AML-193 (cell line): ENCODE measurements around the gene ALS2.
"Not testable (repeated sequence)": the region's sequence is repeated elsewhere in the genome, so short reads cannot be mapped to it uniquely, and the experiment has no call there.

Source experiments
- DNase-seq, 2 experiments: peaks; one replicate each; lab custom pipeline; 2025; lab: John Stamatoyannopoulos, UW

The ALS2 gene

GRCh38 chr2:201793631-201794030, 12.9 kb upstream of the ALS2 start:
- no peak for DNase-seq

- DNase-seq: no peak
Measured at GRCh38 chr2:201790989-201791388, 10.3 kb upstream of the ALS2 start.

- no peak for DNase-seq
Measured at GRCh38 chr2:201790291-201790690, 9.6 kb upstream of the ALS2 start.

- no peak for DNase-seq
Measured at GRCh38 chr2:201789395-201789794, 8.7 kb upstream of the ALS2 start.

GRCh38 chr2:201788371-201788770, 7.6 kb upstream of the ALS2 start:
- DNase-seq: no peak

DNA sequence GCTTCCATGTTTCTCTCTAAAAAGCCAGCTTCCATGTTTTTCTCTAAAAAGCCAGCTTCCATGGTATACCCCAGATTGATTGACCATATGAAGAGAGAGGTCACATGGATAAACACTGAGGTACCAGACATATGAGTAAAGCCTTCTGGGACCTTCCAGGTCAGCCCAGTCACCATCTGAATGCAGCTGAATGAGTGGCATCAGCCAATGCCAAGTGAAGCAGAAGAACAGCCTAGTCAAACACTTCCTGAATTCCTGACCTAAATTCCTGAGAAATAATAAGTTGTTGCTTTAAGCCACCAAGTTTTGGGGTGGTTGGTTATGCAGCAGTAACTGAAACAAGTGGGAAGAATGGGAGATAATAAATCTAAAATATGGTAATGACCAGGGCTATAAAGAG, 5.7 kb upstream of the ALS2 start:
- no peak for DNase-seq

GRCh38 chr2:201785135-201785534, 4.4 kb upstream of the ALS2 start:
- DNase-seq: no peak

DNA sequence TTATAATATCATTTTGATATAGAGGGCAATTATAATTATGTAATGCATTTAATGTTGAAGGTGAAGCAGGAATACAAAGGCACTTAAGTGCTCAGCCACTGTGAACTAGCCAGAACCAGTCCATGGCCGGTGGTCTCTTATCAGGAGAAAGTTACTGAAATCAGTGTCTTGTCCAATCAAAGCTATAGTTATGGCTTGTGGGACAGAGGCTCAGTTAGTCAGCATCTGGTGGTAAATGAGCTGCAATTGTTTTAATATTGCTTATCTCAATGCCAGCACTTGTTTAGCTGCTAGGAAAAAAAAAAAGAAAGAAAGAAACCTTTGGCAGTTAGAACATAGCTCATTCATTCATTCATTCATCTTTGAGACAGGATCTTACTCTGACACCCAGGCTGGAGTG, 3.8 kb upstream of the ALS2 start:
- DNase-seq: no peak

DNA sequence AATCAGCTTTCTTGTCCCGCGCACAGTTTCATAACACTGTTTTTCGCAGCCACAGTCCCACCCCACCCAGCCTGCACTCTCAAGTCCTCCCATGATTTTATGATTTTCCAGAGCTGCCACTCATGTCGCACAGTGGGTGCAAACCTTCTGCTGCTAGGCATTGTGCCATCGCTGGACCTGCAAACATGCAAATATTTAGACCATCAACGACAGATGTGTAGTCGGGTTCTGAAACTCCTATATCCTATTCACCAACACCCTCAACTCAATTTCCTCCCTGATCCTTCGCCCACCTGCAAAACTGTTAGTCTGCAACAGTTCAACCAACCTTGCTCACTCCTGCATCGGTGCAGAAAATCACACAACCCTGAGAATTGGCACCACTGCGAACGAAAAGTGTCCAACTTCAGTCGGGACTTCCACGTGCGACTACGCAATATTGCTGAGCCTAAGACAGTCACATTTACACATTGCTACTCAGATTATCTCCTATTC, 871 bp upstream of the ALS2 start:
- peak; percentile 11 to 47 for DNase-seq

GRCh38 chr2:201779901-201780673, 646 bp downstream of the ALS2 start:
- DNase-seq: no peak

GRCh38 chr2:201777869-201778268, 2.9 kb downstream of the ALS2 start:
- no peak for DNase-seq

DNA sequence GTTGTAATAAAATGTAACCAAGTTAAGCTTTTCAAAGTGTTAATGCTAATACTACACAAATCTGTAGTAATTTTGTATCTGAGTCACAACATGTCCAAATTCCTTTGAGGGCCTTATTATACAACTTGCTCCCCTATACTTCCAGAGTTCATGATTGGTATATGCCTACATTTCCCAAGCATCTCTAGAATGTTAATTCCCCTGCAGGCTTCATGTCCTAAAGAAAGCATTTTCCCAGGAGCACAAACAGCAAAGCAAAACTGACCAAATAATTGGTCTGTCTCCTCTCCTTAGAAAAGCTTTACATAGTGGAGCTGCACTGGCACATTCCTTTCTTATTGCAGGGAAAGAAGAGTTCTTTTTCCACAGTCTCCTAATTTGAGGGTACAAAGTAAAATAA, 3.7 kb downstream of the ALS2 start:
- DNase-seq: no peak

- no peak for DNase-seq
Measured at GRCh38 chr2:201775326-201775725, 5.4 kb downstream of the ALS2 start.

GRCh38 chr2:201774546-201774945, 6.2 kb downstream of the ALS2 start:
- DNase-seq: no peak

GRCh38 chr2:201773990-201774389, 6.7 kb downstream of the ALS2 start:
- DNase-seq: no peak

DNA sequence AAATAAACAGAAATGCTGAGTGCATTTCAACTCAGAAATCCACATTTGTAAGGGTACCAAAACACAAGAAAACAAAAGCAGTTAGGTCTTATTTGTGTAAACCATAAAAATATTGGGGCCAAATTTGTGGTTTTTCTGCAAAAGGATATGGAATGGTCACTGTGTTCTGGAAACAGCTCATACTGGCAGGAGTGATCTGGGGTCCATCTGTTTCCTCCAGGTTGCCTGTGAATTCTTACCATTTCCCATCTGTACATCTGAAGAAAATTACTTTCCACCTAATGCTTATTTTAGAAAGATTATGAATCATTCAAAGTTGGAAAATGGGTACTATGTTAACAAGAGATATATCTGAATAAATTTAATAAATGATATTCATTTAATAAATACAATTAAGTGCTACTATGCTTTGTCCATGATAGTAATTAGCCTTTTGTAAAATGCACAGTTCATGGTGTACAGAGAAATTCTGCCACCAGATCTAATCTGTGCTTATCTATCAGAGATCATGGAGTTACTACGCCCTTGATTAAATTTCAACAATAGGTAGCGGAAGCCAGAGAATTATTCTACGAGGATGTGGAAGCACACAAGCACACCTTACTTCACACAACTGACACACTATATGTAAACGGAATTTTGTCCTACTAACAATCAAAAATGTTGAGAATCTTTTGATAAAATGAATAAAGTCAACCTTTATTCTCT, 10.9 kb downstream of the ALS2 start:
- DNase-seq: no peak

DNA sequence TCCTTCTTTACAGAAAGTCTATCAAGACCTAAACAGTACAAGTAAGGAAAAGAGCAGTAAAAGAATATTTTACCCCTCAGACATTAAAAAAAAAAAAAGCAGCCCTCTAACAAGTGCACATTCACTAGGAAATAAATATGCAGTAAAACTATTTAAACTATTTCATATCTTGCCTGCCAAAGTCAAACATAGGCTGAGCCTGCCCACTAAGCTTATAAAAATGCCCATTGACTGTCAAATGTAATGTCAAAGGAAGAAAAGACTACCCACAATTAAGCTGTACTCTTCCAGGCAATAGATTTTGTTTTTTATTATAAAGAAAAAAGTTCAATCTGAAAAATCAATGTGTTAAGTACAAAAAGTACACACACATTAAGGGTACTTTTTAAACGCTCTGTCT, 11.8 kb downstream of the ALS2 start:
- no peak for DNase-seq

- no peak for DNase-seq
Measured at GRCh38 chr2:201765799-201766198, 14.9 kb downstream of the ALS2 start.

- DNase-seq: not testable (repeated sequence)
Measured at GRCh38 chr2:201764469-201764868, 16.3 kb downstream of the ALS2 start.

DNA sequence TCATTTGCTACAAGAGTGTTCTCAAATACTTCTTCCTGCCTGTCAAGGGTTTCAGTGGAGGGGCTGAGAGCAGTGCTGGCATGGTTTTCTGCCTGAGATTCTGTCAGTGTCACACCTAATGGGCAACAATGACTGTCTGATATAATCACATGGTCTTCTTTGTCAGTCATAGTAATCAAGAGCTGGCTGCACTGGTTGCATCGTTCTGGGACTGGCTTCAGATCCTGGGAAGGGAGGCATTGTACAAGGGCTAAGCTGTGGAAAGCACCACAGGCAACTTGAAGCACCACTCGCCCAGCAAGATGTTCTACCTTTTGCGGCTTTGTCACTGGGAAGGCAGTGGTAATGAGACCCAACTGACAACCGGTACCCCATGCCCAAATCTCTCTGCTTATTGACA, 19.6 kb downstream of the ALS2 start:
- DNase-seq: no peak

DNA sequence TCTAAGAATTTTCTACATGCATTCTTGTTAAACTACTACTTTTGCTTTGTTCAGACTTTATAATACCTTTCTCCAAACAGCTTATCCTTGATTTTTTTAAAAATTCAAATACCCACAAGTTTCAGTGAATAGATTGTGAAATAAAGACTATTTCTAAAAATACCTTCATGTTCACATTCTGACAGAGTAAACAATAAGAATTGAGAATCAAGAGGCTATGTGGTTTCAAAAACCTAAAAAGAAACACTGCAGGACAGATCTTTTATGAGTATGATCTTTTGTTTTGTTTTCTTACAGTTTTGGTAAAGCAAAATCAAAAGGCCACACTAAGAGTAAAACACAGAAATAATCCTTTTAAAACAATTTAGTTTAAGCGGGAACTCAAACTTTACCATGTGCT, 21.2 kb downstream of the ALS2 start:
- no peak for DNase-seq

- DNase-seq: no peak
Measured at GRCh38 chr2:201758873-201759272, 21.9 kb downstream of the ALS2 start.

DNA sequence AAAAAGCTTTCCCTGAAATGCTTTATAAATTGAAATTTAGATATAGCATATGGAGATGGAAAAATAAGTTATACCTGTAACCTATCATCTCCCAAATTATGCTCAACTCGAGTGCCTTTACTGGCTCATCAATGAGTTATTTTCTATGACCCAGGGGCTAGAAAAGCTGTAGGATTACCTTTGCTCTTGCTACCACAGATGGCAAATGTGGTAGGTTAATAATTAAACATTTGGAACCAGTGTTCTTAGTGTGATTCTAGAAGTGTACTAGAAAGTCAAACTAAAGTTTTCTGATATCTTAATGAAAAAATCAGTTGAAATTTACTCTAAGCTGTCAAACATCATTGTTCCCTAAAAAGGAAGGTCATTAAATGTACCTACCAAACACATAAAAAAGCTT, 22.5 kb downstream of the ALS2 start:
- no peak for DNase-seq
